GM18858 (cell line): ENCODE results near the gene CD22.
"Not testable (repeated sequence)": the region's sequence is repeated elsewhere in the genome, so short reads cannot be mapped to it uniquely, and the experiment has no call there.

Experiments
- ATAC-seq: cut with Tn5 transposase; IDR thresholded peaks from one replicate; pipeline ENCODE4 v1.9.1; 2021; ENCODE audit not compliant: unreplicated experiment

CD22 gene

DNA sequence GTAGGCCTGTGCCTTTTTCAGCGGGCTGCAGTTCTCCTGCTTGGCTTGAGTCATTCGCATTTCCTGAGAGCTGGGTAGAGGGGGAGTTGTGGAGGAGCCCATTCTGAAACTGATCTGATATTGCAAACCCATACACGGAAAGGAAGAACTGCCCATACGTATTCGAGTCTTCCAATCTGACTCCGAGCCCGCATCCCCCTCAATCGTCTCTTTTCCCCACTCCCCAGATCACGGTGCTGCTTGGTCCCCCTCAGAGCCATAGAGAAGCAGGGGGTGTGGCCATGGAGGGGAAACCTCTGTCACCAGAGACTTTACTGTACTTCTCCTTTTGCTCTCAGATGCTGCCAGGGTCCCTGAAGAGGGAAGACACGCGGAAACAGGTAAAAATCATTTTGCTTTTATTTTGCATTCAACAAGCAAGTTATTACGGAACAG, at the start of gene CD22:
Gene CD22 (plus strand): TSS at position 337 of the 435 bp plus-strand sequence. CDS start 2,854 bp downstream, outside the sequence.
- no peak for ATAC-seq

DNA sequence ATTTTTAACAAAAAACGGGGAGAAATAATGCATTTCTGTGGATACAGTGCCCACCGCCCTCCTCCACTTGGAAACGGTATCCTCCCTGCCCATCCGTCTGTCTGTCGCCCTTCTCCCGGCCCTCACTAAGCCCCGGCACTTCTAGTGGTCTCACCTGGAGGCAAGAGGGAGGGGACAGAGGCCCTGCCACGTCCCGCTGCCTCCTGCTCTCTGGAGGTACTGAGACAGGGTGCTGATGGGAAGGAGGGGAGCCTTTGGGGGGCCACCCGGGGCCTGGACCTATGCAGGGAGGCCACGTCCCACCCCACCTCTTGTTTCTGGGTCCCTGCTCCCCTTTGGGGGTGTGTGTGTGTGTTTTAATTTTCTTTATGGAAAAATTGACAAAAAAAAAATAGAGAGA, 49.6 kb upstream of the CD22 start:
- no peak for ATAC-seq

DNA sequence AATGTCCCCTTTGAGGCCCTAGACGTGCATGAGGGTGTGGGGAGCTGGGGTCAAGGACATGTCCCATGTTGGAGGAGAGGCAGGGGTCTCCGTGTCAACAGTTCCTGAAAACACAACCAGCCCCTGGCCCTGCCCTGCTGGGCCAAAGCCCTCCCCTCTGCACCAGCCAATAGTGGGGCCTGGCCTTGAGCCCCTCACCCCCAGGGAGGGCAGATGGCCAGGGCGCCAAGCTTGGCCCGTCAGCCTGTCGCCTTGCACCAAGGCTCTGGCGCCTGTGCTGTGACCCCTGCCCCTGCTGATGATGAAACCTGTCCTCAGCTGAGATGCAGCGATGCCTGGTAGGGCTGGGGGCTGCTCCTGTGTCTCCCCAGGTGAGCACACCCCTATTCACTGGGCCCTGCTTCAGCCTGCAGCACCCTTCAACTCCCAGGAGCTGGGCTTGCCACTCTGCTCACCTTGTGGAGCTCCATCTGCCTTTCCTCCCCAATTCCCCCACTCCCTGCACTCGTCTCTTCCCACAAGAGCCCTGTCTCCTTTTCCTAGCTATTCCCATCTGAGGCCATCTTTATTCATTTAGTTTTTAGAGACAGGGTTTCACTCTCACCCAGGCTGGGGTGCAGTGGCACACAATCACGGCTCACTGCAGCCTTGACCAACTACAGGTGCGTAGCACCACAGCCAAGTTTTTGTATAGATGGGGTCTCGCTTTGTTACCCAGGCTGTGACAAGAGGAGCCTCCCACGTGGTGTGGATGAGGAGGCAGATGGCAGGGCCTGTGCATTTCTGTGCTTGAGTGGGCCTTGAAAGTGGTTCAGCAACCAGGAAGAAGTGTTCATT, 48.8 kb upstream of the CD22 start:
- ATAC-seq = no peak

DNA sequence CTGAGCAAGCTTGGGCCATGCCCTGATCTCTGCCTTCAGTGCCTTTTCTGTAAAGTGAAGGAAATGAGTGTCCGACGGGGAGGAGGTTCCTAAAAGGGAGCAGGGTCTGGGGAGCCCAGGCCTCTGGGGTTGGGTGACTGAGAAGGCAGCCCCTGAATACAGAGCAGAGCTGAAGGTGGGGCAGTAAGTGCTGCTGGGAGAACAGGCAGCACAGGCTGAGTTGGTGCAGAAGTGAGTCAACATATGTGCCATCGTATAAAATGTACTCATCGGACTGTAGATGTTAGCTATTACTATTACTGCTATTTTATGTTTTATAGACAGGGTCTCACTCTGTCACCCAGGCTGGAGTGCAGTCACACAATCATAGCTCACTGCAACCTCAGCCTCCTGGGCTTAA, 47.7 kb upstream of the CD22 start:
- no peak for ATAC-seq

DNA sequence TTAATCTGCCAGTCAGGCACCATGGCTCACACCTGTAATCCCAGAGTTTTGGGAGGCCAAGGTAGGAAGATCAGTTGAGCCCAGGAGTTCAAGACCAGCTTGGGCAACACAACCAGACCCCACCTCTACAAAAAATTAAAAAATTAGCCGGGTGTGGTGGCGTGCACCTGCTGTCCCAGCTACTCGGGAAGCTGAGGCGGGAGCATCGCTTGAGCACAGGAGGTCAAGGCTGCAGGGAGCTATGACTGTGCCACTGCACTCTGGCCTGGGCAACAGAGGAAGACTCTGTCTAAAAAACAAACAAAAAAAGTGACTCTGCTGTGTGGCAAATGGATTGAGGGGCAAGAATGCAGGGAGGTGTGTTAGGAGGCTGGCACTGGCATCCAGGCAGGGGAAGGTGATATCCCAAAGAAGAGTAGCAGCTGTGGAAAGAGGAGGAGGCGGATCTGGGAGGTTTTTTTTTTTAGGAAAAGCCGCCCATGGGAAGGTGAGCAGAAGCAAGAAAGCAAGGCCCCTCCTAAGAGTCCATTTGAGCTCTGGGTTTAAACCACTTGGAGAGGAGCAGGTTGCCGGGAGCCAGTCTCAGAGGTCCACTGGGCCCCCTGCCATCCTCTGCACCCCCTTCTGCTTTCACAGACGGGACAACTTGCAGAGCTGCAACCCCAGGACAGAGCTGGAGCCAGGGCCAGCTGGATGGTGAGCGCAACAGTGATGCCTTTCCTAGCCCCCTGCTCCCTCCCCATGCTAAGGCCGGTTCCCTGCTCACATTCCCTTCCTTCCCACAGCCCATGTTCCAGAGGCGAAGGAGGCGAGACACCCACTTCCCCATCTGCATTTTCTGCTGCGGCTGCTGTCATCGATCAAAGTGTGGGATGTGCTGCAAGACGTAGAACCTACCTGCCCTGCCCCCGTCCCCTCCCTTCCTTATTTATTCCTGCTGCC, 44.6 kb upstream of the CD22 start:
- ATAC-seq = no peak

DNA sequence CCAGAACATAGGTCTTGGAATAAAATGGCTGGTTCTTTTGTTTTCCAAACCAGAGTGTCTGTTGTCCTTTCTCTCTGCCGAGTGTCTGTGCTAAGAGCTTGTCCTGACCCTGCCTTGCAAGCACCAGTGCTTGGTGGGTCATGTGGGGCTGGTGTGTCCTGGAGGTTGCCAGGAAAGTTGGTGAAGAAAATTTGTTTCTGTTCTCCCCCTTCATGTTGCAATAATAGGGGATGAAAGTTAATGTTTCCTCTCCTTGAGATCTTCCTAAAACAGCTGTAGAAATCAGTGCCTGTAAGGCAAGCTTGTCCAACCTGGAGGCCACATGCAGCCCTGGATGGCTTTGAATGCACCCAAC, 43.9 kb upstream of the CD22 start:
- ATAC-seq = no peak

DNA sequence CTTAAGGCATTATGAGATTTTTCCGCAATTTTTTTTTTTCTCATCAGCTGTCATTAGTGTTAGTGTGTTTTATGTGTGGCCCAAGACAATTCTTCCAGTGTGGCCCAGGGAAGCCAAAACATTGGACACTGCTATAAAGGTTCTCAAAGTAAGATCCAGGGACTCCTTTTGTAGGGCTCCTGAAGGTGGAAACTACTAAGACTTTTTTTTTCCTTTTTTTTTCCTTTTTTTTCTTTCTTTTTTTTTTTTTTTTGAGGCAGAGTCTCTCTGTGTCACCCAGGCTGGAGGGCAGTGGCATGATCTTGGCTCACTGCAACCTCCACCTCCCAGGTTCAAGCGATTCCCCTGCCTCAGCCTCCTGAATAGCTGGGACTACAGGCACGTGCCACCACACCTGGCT, 43.5 kb upstream of the CD22 start:
- ATAC-seq = not testable (repeated sequence)

DNA sequence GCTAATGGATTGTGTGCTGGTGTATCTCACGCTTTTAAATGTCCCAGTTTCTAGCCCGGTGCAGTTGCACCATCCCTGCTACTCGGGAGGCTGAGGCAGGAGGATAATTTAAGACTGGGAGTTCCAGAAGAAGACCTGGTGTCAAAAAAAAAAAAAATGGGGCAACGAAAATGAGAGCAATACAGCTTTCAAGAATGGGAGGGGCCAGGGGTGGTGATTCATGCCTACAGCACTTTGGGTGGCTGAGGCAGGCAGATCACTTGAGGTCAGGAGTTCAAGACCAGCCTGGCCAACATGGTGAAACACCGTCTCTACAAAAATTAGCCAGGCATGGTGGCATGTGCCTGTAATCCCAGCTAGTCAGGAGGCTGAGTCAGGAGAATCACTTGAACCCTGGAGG, 42.9 kb upstream of the CD22 start:
- not testable (repeated sequence) for ATAC-seq

DNA sequence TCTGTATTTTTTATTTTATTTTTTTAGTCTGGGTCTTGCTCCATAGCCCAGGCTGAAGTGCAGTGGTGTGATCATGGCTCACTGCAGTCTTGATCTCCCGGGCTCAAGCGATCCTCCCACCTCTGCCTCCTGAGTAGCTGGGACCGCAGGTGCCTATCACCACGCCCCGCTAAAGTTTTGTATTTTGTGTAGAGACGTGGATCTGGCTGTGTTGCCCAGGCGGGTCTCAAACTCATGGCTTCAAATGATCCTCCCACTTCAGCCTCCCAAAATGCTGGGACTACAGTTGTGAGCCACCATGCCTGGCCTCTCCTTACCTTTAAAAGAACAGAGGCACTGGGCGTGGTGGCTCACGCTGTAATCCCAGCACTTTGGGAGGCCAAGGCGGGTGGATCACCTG, 41.3 kb upstream of the CD22 start:
- ATAC-seq = no peak

DNA sequence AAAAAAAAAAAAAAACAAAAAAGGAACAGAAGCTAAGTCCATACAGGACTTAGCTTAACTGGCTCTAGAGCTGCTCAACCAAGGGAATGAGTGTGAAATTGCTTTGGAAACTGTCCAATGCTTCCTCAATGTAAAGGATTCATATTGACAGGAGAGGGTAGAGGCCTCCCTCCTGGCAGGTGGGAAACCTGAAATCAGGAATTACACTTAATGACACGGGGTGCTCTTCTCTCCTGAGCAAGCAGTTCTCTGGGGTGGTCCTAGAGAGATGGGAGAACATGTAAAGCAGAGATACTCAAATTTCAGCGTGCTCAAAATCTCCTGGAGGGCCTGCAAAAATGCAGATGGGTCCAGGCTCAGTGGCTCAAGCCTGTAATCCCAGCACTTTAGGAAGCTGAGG, 40.7 kb upstream of the CD22 start:
- no peak for ATAC-seq

DNA sequence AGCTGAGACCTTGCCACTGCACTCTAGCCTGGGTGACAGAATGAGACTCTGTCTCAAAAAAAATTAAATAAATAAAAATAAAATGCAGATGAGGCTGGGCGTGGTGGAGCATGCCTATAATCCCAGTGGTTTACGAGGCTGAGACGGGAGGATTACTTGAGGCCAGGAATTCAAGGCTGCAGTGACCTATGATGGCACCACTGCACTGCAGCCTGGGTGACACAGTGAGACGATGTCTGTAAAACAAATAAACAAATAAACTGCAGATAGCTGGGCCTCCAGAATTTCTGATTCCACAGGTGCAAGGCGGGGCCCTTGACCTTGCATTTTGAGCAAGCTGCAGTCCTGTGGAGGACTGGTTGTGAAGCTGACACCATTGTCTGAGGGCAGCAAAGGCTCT, 40.1 kb upstream of the CD22 start:
- no peak for ATAC-seq

DNA sequence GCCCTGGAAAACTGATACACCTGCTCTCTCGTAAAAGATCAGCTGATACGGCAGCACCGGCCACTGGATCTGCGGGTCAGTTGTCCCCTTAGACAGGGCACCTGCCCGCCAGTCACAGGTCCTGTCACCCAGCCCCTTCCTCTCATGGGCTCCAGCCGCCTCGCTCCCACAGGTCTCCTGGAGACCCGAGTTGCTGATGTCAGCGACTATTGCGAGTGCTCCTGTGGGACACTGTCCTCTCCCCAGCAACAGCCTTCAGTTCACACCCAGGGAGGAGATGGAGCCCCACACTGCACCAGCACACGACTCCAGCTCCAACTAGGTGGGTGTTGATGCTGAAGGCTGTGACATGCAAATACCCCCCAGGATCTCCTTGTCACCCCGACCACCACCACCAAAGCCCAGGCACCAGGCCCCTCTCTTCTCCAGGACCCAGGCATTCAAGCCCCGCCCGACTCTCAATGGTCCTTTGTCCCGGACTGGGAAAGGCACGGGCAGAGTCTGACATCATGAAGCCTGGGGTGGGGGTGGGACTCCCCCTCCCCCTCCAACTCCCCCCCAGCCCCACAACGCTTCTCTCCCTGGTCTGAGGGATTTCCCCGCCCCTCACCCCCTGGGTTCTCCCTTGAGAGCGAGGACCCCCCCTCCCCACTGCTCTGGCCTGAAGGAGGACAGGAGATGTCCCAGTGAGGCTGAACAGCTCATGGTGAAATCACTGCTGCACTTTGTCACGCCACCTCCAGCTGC, 38.4 kb upstream of the CD22 start:
- ATAC-seq = no peak

DNA sequence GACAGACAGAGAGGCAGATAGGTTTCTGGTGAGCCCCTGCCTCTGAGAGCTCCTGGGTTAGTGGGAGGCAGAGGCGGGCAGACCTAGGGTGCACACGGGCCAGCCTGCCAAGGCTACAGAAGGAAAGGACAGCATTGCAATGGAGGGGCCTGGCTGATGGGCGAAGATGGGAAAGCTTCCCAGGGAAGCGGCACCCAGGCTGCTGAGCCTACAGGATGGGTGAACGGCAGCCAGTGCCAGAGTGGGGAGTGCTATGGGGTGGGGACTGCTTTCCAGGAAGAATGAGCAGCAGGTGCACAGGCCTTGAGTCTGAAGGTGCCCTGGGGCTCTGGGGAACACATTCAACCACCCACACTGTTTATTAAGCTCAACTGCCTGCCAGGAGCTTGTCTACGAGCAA, 37.7 kb upstream of the CD22 start:
- no peak for ATAC-seq

DNA sequence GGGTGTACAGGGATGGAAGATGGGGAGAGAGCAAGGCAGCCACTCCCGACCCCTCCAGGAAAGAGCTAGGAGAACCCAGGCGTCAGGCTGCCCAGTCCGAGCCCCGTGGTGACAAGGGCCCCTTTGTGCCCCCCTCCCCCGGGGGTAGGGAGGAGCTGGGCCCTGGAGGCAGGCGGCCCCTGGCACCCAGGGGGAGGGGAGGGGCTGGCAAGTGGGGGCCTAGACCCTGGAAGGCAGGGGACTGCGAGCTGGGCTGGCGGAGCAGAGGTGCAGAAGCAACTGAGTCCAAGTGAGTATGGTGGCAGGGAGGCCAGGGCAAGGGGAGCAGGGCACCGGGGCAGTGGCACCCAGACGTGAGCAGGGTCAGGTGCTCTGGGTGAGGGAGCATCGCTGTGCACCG, 37.1 kb upstream of the CD22 start, which contains the start of gene MAG:
Gene MAG (plus strand): TSS at position 246 of the 400 bp plus-strand sequence. CDS start 3,248 bp downstream, outside the sequence.
- ATAC-seq = no peak

DNA sequence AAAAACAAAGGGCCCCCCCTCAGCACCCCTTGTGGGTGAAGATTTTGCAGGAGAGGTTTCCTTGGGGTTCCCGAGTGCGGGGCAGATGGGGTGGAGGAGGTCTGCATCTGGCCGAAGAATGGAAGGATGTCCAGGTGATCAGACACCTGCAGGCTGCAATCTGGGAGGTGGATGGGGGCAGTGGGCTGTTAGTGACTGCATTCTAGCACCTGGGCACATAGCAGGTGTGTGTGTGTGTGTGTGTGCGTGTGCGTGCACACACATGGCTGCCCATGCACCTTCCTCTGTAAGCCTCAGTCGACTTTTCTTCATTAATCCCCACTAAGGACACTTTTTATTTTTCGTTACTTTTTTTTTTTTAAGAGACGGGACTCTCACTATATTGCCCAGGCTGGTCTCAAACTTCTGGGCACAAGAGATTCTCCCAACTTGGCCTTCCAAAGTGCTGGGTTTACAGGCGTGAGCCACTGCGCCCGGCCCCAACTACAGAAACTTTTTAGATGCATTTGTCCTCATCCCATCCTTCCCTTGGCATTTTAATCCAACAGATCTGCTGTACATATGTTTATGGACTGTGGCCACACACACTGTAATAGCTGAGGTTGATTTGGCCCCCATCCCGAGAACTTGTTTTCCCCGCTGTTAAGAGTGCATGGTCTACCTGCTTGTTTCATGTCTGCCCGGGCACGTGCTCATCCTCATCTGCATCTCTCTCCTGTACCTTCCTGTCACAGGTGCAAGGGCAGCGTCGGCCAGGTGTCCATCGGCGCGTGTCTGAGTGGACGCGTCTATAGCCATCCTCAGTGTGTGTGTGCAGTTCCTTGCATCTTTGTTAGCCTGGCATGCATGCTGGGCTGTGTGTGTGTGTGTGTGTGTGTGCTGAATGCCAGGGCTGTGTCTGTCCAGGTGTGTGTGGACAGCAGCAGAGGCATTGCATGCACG, 36.3 kb upstream of the CD22 start:
- no peak for ATAC-seq

DNA sequence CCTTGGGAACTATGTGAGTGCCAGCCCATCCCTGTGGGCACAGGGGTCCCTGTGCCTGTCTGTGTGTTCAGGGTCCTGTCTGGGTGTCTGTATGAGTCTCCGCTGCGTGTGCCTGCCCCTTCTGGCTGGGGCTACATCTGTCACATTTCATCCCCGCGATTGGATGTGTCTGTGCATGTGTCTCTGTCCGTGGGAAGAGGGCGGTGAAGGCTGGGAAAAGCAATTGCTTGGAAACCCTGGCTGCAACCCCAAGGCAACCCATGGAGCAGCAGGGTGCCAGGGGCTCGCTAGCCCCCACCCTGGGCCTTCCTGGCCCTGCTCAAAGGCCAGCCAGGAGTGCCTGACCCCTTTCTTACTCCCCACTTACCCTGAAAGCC, 35.6 kb upstream of the CD22 start:
- no peak for ATAC-seq

DNA sequence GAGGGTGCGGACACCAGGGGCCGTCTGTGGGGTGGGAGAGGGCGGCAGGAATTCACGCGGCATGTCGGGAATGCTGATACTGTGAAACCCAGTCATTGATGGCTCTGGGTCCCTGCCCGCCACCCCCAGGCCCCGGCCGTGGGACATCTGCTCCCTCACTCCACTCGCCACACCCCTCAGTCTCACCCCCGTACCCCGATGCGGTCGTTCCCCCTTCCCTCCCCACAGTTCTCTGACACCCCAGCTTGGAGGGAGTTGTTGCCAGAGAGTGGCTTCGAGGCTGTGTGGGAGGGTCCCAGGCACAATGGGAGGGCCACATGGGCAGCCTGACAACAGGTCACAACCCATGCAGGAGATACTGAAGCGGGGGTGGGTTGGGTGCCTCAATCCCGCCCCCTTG, 35.2 kb upstream of the CD22 start:
- ATAC-seq = no peak

DNA sequence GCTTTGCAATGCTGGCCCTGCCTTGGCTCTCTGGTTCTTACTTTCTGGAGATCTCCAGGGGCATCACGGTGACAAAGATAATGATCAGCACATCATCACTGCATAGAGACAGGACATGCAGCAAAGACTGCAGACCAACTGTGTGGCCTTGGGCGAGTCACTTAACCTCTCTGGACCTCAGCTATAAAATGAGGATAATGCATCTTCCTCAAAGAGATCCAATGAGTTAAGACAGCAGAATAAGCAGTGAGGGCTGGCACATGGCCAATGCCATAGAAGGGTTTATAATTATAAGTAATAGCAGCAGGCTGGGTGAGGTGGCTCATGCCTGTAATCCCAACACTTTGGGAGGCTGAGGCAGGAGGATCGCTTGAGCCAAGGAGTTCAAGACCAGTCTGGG, 34.7 kb upstream of the CD22 start:
- no peak for ATAC-seq

DNA sequence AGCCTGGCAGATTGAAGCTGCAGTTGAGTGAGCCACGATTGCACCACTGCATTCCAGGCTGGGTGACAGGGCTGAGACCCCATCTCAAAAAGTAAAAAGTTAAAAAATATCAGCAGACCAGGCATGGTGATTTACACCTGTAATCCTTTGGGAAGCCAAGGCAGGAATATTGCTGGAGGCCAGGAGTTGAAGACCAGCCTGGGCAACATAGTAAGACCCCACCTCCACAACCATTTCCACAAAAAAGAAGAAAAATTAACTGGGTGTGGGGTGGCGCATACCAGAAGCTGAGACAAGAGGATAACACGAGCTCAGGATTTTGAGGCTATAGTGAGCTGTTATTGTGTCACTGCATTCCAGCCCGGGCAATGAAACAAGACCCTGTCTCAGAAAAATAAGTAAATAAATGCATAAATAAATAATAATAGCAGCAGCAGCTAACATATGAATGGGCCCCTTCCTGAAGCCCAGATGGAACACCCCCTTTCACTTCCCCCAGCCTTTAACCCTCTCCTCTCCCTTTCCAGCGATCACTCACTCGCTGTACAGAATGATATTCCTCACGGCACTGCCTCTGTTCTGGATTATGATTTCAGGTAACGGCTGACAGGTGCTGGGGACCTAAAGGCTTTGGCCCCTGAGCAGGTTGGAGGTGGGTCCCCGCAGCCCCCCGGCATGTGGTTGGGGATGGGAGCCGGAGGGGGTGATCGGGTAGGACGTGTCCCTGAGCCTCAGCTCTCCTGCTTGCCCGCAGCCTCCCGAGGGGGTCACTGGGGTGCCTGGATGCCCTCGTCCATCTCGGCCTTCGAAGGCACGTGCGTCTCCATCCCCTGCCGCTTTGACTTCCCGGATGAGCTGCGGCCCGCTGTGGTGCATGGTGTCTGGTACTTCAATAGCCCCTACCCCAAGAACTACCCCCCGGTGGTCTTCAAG, 33.9 kb upstream of the CD22 start:
- no peak for ATAC-seq
